Gastrocnemius medialis (tissue), 4 donors: ENCODE results near the gene GARRE1. TPM values are rescaled to one million over a fixed set of nuclear protein-coding genes. Genes with fewer than 3 reads are reported as not detected.
A peak's percentile ranks its signal among the peaks of the same experiment; 100 is the strongest.

ENCODE experiments used
- ATAC-seq, 2 donors: fragments of 150-250 bp; one replicate each; pipeline ENCODE4 v1.9.1; 2016
- DNase-seq, 2 donors: peaks; one replicate each; pipeline ENCODE4 v3.0.0-alpha.2; 2019
- H3K27ac ChIP-seq, 4 donors: fragments of 200-600 bp; sonication (generic); 1 replicate in 1 of 4; 2 replicates in 3 of 4; pipeline ENCODE4 v1.5.1; 2016 to 2018; ENCODE audit warnings: mild to moderate bottlenecking in 2 of 4, moderate library complexity in 1 of 4
- H3K27me3 ChIP-seq, 3 donors: fragments of 200-600 bp; sonication (generic) in 2 of 3; 1 replicate in 1 of 3; 2 replicates in 2 of 3; pipeline versions ENCODE4 v1.5.1 to v1.6.0; 2016 to 2019; ENCODE audit warnings: mild to moderate bottlenecking in 1 of 3, moderate library complexity in 1 of 3
- H3K36me3 ChIP-seq, 2 donors: fragments of 200-600 bp; sonication (generic) in 1 of 2; one replicate each; pipeline ENCODE4 v1.5.1; 2017 to 2018
- H3K4me1 ChIP-seq, 2 donors: fragments of 200-600 bp; sonication (generic) in 1 of 2; one replicate each; pipeline ENCODE4 v1.5.1; 2016 to 2017; ENCODE audit warnings: mild to moderate bottlenecking in 2 of 2
- H3K4me3 ChIP-seq, 4 donors: fragments of 200-600 bp; sonication (generic) in 3 of 4; 1 replicate in 1 of 4; 2 replicates in 3 of 4; pipeline ENCODE4 v1.5.1; 2016 to 2019; ENCODE audit warnings: mild to moderate bottlenecking in 2 of 4
- H3K9me3 ChIP-seq, 3 donors: fragments of 200-600 bp; sonication (generic) in 2 of 3; 1 replicate in 1 of 3; 2 replicates in 2 of 3; pipeline ENCODE4 v1.5.1; 2016 to 2019
- CTCF ChIP-seq, 5 experiments: fragments of 450-650 bp in 3 of 5; fragments of 200-600 bp in 2 of 5; sonication (generic) in 2 of 5; IDR thresholded peaks in 4 of 5; conservative IDR thresholded peaks in 1 of 5; 1 replicate in 4 of 5; 2 replicates in 1 of 5; pipeline ENCODE4 v1.5.1; 2016 to 2019; ENCODE audit warnings: antibody characterized with exemption in 5 of 5, mild to moderate bottlenecking in 3 of 5, moderate library complexity in 3 of 5
- POLR2A ChIP-seq, 2 donors: fragments of 450-650 bp; IDR thresholded peaks; one replicate each; pipeline ENCODE4 v1.6.1; 2017; ENCODE audit warnings: antibody characterized with exemption in 2 of 2, mild to moderate bottlenecking in 2 of 2, moderate library complexity in 2 of 2
- in situ Hi-C, 4 donors: fragments of 200-750 bp; cut with MboI; loops; one replicate each; pipeline versions ENCODE4 v1.15.0 to v1.8.0; 2017; ENCODE audit warnings: low sequenced_read_pairs in 4 of 4
- intact Hi-C: fragments of 100-400 bp; cut with DNase I; formaldehyde crosslinking; loops from one replicate; pipeline ENCODE4 v1.15.1; 2023; ENCODE audit warnings: low total_unique reads
- total RNA-seq, 4 donors: library from RNA; depleted of rRNA; stranded (reverse); fragments of >200 nt; gene quantifications; one replicate each; pipeline versions ENCODE4 v1.1.0 to v1.2.3, GENCODE V29; 2016

The GARRE1 gene
- total RNA-seq, 4 donors from 2014 or later = 21.8 to 34.3 (median 24.8) TPM

- peak overlapping the region; percentile 31 to 56 (median 46) for H3K27ac ChIP-seq
- intact Hi-C loops = loop anchor here (5.0 kb wide), 1 partner anchor 41 kb away; no protein-coding TSS in a partner anchor
- peak; percentile 19 to 57 for DNase-seq
Observed at GRCh38 chr19:34217952-34218817, 36.2 kb upstream of the GARRE1 start.

GRCh38 chr19:34218818-34219164 lies 35.6 kb upstream of the GARRE1 start:
- Histone ChIP-seq H3K9me3 (no peaks in the 10 kb centered on the region), H3K4me3 (no peak overlapping the region), H3K4me1 (peaks cover 9% of the 10 kb centered on the region in 2 donors), H3K27ac (peak overlapping the region; percentile 31 to 56 (median 46)), H3K27me3 (no peaks in the 10 kb centered on the region), H3K36me3 (peaks cover 3 to 54% of the 10 kb centered on the region in 2 donors)
- no peak for TF ChIP-seq CTCF (IDR thresholded peaks at IDR 0.05 in 4 of 5, conservative IDR thresholded peaks at IDR 0.05 in 1 of 5)
- TF ChIP-seq POLR2A (IDR thresholded peaks at IDR 0.05) = no peak
- ATAC-seq (no peak), DNase-seq (no peak)
- in situ Hi-C loops (no loop called here), intact Hi-C loops (loop anchor here (5.0 kb wide), 1 partner anchor 41 kb away; no protein-coding TSS in a partner anchor)

More at GRCh38 chr19:34217952-34218817, 36.2 kb upstream of the GARRE1 start:
- TF ChIP-seq CTCF (IDR thresholded peaks at IDR 0.05 in 4 of 5, conservative IDR thresholded peaks at IDR 0.05 in 1 of 5) = no peak
- TF ChIP-seq POLR2A (IDR thresholded peaks at IDR 0.05) = no peak
- Histone ChIP-seq H3K4me1 (peaks cover 9% of the 10 kb centered on the region in 2 donors), H3K36me3 (peaks cover 3 to 52% of the 10 kb centered on the region in 2 donors), H3K9me3 (no peaks in the 10 kb centered on the region), H3K27me3 (no peaks in the 10 kb centered on the region), H3K4me3 (no peak overlapping the region)
- ATAC-seq = peak in 1 of 2 donors; percentile 87
- in situ Hi-C loops = no loop called here

- no peak for TF ChIP-seq POLR2A (IDR thresholded peaks at IDR 0.05)
- peak; percentile 44 to 70 (median 58) for TF ChIP-seq CTCF (IDR thresholded peaks at IDR 0.05 in 4 of 5, conservative IDR thresholded peaks at IDR 0.05 in 1 of 5)
- peak overlapping the region in 1 of 4 donors; percentile 8 for H3K27ac ChIP-seq
- in situ Hi-C loops (loop anchor here in 1 of 4 donors (10.0 kb wide), 1 partner anchor 124 kb away; no protein-coding TSS in a partner anchor), intact Hi-C loops (loop anchor here (5.0 kb wide), 1 partner anchor 127 kb away; no protein-coding TSS in a partner anchor)
- peaks cover 9% of the 10 kb centered on the region in 2 donors for H3K4me1 ChIP-seq
- no peaks in the 10 kb centered on the region for H3K27me3 ChIP-seq
- no peak overlapping the region for H3K4me3 ChIP-seq
- peaks cover 3 to 56% of the 10 kb centered on the region in 2 donors for H3K36me3 ChIP-seq
- no peaks in the 10 kb centered on the region for H3K9me3 ChIP-seq
- ATAC-seq (no peak), DNase-seq (peak in 1 of 2 donors; percentile 42)
Observed at GRCh38 chr19:34220472-34221063, 33.8 kb upstream of the GARRE1 start.

GRCh38 chr19:34222386-34222785 lies 32.0 kb upstream of the GARRE1 start:
- in situ Hi-C loops = loop anchor here in 1 of 4 donors (10.0 kb wide), 1 partner anchor 122 kb away; no protein-coding TSS in a partner anchor
- H3K27me3 ChIP-seq = no peaks in the 10 kb centered on the region
- no peak overlapping the region for H3K27ac ChIP-seq
- no peak for ATAC-seq
- H3K9me3 ChIP-seq = no peaks in the 10 kb centered on the region
- H3K4me1 ChIP-seq = peaks cover 9% of the 10 kb centered on the region in 2 donors
- DNase-seq = no peak
- peaks cover 3 to 55% of the 10 kb centered on the region in 2 donors for H3K36me3 ChIP-seq
- TF ChIP-seq CTCF (IDR thresholded peaks at IDR 0.05 in 4 of 5, conservative IDR thresholded peaks at IDR 0.05 in 1 of 5) (no peak), POLR2A (IDR thresholded peaks at IDR 0.05) (no peak)
- H3K4me3 ChIP-seq = no peak overlapping the region
- intact Hi-C loops = loop anchor here (5.0 kb wide), 1 partner anchor 125 kb away; no protein-coding TSS in a partner anchor
